ENCODE data around the gene TMEM39A.

DNA sequence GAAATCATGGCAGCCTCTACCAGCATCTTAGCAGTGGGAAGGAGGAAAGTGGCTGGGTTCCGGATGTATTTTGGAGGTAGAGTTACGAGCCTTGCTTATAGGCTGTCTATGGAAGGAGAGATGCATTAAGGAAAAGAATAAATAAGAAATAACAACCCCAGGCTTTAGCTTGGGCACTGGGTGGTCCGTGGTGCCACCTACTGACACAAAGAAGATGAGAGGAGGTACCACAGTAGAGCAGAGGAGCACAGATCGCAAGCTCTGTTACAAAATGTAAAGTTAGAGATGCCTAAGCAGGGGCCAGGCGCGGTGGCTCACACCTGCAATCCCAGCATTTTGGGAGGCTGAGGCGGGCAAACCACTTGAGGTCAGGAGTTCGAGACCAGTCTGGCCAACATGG, 74.8 kb downstream of the TMEM39A start:
- TF ChIP-seq POLR2A (IDR thresholded peaks at IDR 0.05): no peak
- TF ChIP-seq, protein P1, sequence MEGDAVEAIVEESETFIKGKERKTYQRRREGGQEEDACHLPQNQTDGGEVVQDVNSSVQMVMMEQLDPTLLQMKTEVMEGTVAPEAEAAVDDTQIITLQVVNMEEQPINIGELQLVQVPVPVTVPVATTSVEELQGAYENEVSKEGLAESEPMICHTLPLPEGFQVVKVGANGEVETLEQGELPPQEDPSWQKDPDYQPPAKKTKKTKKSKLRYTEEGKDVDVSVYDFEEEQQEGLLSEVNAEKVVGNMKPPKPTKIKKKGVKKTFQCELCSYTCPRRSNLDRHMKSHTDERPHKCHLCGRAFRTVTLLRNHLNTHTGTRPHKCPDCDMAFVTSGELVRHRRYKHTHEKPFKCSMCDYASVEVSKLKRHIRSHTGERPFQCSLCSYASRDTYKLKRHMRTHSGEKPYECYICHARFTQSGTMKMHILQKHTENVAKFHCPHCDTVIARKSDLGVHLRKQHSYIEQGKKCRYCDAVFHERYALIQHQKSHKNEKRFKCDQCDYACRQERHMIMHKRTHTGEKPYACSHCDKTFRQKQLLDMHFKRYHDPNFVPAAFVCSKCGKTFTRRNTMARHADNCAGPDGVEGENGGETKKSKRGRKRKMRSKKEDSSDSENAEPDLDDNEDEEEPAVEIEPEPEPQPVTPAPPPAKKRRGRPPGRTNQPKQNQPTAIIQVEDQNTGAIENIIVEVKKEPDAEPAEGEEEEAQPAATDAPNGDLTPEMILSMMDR (IDR thresholded peaks at IDR 0.05): no peak
